Measurements from ENCODE around the gene TBX21.

- TF ChIP-seq POLR2A (IDR thresholded peaks at IDR 0.05): no peak
- TF ChIP-seq, protein P1, sequence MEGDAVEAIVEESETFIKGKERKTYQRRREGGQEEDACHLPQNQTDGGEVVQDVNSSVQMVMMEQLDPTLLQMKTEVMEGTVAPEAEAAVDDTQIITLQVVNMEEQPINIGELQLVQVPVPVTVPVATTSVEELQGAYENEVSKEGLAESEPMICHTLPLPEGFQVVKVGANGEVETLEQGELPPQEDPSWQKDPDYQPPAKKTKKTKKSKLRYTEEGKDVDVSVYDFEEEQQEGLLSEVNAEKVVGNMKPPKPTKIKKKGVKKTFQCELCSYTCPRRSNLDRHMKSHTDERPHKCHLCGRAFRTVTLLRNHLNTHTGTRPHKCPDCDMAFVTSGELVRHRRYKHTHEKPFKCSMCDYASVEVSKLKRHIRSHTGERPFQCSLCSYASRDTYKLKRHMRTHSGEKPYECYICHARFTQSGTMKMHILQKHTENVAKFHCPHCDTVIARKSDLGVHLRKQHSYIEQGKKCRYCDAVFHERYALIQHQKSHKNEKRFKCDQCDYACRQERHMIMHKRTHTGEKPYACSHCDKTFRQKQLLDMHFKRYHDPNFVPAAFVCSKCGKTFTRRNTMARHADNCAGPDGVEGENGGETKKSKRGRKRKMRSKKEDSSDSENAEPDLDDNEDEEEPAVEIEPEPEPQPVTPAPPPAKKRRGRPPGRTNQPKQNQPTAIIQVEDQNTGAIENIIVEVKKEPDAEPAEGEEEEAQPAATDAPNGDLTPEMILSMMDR (IDR thresholded peaks at IDR 0.05): no peak
Measured at GRCh38 chr17:47700471-47701449, 32.3 kb upstream of the TBX21 start.
